ENCODE data around the gene TMEM150B. TPM values are rescaled to one million over a fixed set of nuclear protein-coding genes. Genes with fewer than 3 reads are reported as not detected.

TMEM150B gene
- total and polyA plus RNA-seq, 9 of the 15 experiments (the other 6 are each of a cell fraction or from before 2014, with no cell fraction given), result 0.47 to 1.3 (median 0.74) TPM; not detected in 2

GRCh38 chr19:55304279-55304978 is 20.7 kb downstream of the TMEM150B start (continued):
- TF ChIP-seq ZFP91 (CRISPR knock-in tag; IDR thresholded peaks at IDR 0.05) (no peak), SLC30A9 (CRISPR knock-in tag; IDR thresholded peaks at IDR 0.05) (no peak), PHF8 (IDR thresholded peaks at IDR 0.05; ENCODE audit: borderline replicate concordance, low read length) (no peak), ZNF311 (CRISPR knock-in tag; IDR thresholded peaks at IDR 0.05) (no peak), HINFP (tag; conservative IDR thresholded peaks at IDR 0.05; ENCODE audit: low read depth) (peak; percentile 93), GMEB1 (CRISPR knock-in tag; IDR thresholded peaks at IDR 0.05) (peak; percentile 83), CXXC5 (CRISPR knock-in tag; IDR thresholded peaks at IDR 0.05) (0 out of 2 replicates have a peak, but pooled peaks have one; percentile 28), ZNF280A (IDR thresholded peaks at IDR 0.05; ENCODE audit: low read depth, partially characterized antibody) (no peak), TGIF2 (CRISPR knock-in tag; IDR thresholded peaks at IDR 0.05) (no peak), ZNF766 (CRISPR knock-in tag; conservative IDR thresholded peaks at IDR 0.05) (peak; percentile 89), ILF3 (IDR thresholded peaks at IDR 0.05; ENCODE audit: borderline replicate concordance) (no peak), CHAMP1 (IDR thresholded peaks at IDR 0.05) (no peak), MBD2 (IDR thresholded peaks at IDR 0.05; ENCODE audit: borderline replicate concordance, low read depth) (peak; percentile 78), FOXA1 (IDR thresholded peaks at IDR 0.05; ENCODE audit: borderline replicate concordance) (no peak), NR4A1 (CRISPR knock-in tag; IDR thresholded peaks at IDR 0.05) (no peak), NR4A1 (tag; IDR thresholded peaks at IDR 0.05) (no peak), CBFA2T3 (IDR thresholded peaks at IDR 0.05) (no peak)

Data from K562 (cell line).